ENCODE measurements around the gene OTOGL.
A peak's percentile ranks its signal among the peaks of the same experiment; 100 is the strongest.
"Not testable (repeated sequence)": the region's sequence is repeated elsewhere in the genome, so short reads cannot be mapped to it uniquely, and the experiment has no call there.

OTOGL gene

DNA sequence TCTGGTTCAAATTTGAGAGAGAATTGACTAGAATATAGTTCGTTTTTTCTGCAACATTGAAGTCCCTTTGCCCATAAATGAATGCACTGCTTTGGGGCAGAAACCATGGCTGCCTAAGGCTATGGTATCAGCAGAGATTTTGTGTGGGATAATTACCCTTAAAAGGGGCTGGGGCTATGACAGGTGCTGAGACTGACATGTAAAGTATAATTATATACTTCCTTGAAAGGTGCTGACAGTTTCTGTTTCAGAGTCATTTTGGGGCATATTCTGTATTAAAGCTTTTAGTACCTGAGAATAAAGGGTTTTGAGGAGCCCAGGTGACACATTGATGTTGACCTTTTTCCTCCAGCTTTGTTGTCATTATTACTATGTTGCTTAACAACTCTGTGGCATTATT is 194.4 kb downstream of the OTOGL start:
- DNase-seq = no peak

DNA sequence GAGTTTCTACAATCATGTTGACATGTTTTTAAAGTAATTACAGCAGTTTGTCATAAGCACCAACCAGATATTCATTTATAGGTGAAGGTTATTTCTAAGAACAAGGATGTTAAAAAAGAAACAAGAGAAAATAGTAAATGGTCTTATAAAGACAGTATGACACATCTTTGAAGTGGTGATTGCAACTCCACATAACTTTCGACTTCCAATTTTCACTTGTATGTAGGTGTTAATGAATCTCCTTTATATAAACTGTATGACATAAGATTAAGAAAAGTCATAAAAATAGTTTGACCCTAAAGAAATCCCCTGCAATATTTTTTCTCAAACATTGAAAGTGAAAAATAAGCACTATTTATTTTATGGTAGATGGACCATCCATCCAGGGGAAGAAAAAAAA is 199.9 kb downstream of the OTOGL start:
- DNase-seq = no peak

DNA sequence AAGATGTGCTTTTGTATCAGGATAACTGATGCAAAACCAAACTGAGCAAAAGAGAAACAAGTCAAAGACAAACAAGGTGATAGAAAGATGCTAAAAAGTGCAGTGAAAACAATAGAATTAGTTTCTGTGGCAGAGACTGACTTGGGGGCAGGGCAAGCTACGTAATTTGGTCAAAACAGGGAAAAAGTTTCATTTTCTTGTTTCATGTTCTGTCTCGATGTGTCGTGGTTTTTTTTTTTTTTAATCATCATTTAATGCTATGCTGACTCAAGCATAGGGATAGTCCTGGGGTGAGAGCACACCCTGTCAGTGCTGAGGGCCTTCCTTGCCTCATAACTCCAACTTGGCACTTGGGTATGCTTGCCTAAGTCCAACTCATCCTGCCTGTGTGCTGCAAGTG is 200.6 kb downstream of the OTOGL start:
- DNase-seq = no peak

DNA sequence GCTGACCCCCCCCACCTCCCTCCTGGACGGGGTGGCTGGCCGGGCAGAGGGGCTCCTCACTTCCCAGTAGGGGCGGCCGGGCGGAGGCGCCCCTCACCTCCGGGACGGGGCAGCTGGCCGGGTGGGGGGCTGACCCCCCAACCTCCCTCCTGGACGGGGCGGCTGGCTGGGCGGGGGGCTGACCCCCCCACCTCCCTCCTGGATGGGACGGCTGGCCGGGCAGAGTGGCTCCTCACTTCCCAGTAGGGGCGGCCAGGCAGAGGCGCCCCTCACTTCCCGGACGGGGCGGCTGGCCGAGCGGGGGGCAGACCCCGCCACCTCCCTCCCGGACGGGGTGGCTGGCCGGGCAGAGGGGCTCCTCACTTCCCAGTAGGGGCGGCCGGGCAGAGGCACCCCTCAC is 208.1 kb downstream of the OTOGL start:
- DNase-seq = not testable (repeated sequence)

DNA sequence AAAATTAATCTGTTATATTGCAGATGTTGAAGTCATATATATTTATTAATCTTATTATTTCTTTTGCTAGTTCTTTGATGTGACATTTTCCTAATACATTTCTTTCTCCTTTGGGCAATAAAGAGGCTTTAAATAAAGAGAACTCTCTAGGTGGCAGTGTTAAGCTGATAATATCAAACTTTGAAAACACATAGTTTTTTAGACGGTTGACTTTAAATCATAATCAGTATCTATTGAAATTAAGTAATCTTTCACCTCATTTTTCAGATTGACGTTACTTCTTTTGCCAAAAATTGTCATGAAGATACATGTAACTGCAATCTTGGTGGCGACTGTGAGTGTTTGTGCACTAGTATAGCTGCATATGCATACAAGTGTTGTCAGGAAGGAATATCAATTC is 213.9 kb downstream of the OTOGL start:
- DNase-seq = no peak

DNA sequence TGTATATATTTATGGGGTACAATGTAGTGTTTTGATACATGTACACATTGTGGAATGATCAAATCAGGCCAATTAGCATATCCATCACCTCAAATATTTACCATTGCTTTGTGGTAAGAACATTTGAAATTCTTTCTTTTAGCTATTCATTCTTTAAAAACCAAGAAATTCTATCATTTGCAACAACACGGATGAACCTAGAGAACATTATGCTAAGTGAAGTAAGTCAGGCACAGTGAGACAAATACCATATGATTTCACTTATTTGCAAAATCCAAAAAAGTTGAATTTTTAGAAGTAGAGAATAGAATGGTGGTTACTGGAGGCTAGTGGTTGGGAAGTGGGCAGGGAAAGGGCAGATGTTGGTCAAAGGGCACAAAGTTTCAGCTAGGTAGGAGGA is 215.4 kb downstream of the OTOGL start:
- no peak for DNase-seq

DNA sequence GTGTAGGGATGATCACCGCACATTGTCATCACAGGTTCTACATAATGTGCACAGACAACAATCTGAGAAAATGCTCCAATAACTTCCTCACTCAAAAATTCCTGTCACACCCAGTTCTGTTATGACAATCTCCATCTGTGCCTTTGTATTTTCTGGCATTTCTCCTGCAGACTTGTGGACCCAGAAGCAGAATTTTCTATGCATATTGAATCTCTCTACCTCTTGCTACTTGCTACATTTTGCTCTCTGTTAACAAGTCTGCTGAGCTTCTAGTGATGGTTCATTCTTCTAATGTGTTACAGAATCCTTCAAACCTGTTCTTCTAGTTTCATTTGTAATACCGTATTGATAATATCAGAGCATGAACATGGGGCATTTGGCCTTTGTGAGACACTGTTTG is 216.9 kb downstream of the OTOGL start:
- DNase-seq = peak in 1 of 2 experiments; percentile 18

DNA sequence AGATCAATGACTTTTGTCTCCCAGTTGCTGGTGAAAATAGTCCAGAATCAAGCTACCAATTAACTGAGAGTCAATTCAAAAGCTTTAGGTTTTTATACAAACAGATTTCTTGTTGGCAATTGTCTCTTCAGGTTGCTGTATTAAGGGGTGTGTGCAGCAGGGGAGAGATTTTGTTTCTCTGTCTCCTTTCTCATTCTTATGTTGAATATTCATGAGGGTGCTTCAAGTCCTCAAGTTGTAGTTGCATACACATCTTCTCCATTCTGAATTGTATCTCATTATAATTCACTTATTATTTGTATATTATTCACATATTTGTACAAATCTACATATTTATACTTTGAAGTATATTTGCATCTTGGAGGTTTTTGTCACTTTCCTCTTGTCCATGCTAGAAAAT is 218.0 kb downstream of the OTOGL start:
- no peak for DNase-seq

DNA sequence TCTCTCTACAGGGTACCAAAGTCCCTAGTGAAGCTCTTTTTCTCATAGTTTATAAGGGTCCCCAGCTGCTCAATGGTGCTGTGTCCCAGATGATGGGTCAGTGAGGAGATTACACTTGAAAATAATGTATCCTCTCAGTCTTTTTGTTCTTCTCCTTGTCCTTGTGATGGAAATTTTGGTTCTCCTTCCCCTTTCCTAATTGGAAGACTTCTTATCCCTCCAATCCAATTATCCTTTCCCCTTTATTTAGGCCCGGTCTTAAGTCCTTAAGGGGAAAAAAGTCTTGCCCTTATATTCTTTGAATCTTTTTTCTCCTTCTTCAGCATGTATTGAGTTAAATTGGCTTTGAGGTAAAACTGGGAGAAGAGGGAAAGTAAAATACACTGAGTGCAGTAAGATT is 218.6 kb downstream of the OTOGL start:
- no peak for DNase-seq

DNA sequence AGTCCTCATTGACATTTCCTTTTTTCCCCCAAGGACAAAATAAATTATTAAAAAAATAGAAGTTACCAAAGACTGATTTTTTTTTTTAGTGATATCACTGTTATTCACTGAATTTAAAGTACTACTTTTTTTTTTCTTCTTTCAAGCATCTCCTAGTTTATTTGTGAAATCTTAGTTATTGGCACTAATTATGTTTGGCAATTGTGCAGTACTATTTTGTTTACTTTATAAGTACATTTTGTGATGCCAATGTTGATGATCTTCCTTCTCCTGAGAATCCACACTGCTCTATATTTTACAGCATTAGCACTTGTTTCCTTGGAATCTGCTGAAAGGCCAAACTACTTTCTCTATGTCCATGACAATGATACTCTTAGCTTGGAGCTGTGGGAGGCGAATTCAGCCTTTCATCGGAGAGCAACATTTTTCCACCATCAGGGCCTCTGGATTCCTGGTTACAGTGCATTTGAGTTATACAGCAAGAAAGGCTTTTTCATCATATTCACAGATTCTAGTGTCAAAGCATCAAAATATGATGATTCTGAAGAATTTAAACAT is 220.9 kb downstream of the OTOGL start:
- no peak for DNase-seq

DNA sequence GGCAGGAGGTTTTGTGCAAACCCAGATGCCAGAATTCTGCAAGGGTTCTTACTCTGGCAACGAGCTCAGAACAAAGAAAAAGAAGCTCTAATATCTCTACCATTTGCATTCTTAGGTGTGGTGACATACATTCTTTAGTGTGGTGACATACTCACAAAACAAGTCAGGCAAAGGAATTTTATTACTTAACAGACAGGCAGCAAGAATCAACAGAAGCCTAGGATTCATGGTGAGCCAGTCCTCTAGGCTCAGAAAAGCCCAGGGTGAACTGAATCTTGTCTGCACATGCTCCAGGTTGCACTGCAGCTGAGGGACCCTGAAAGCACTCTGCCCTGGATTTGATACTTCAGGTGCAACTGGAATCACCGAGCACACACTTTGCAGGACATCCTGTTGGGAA is 222.3 kb downstream of the OTOGL start:
- no peak for DNase-seq

DNA sequence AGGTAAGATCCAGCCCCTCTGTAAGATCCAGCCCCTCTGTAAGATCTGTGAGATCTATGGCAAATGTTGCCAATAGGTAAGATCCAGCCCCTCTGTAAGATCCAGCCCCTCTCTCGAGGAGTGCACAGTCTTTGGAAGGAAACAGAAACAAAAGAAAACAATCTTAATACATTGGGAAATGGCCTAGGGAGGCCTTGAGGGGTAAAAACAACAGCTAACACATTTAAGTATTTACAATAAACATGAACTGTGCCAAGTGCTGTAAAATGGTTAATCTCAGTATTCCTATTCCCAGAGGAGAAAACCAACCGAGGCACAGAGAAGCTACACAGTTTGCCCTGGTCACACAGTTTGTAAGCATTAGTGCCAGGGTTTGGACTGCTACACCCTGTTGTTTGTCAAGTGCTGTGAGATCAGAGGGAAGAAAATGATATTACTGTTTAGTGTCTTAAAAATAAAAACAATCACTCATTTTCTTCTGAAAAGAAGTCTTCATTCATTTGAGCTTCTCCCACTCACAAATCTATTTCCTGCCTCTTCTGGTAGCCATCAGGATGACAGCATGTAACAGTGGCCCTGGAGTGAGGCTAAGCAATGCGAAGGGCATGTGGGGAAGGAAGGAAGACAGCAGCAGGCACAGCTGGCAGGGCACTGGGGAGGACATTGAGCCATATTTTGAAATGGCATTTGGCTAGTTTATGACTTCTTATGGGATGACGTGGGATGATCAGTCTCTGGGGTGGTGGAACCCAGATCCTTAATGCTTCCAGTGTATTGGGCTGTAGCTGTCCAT is 226.0 kb downstream of the OTOGL start:
- DNase-seq = no peak

DNA sequence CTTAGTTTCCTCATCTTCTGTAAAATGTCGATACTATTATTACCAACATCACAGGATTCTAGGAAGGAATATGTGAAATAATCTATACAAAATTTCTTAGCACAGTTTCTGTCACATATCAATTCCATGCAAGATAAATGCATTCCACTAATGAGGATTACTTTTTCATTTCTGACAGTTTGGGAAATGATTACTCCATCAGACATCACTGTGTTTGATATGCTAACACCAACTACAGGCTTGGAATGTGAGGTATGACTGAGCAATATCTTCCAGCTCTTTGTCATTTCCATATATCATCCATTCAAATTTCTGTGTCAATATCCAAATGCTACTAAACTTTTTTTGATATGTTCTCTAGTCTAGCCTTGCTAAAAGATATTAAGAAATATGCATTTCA is 233.5 kb downstream of the OTOGL start:
- DNase-seq = no peak

DNA sequence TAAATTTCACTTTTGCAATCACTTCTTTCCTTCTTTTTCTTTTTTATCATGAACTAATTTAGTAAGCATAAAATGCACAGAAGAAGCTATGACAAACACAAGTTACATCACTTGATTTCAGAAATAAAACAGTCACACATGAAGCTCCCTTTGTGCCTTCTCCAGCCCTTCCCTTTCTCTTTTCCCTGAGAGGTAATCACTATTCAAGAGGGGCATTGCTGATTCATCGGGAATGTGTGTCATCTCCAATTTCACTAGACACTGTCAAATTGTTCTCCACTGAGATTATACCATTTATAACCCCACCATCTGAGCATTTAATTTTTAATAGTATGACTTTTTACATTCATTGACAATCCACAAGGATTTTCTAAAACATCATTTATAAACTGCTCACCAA is 253.1 kb downstream of the OTOGL start:
- no peak for DNase-seq

DNA sequence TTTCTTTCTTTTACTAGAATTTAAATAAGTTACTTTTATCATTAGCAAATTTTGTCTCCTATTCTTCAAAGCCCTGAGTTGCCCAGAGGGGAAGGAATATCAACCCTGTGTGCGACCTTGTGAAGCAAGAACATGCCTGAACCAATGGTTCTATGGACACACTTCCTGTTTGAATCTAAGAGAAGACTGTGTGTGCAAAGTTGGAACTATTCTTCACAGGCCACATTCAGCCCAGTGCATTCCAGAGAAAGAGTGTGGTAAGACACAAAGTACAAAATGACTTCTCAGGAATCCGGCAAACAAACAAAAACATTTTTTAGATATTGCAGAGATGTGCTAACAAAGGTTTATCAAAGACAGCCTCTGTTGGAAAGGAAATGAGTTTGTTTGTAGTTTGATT is 253.9 kb downstream of the OTOGL start:
- DNase-seq = no peak

DNA sequence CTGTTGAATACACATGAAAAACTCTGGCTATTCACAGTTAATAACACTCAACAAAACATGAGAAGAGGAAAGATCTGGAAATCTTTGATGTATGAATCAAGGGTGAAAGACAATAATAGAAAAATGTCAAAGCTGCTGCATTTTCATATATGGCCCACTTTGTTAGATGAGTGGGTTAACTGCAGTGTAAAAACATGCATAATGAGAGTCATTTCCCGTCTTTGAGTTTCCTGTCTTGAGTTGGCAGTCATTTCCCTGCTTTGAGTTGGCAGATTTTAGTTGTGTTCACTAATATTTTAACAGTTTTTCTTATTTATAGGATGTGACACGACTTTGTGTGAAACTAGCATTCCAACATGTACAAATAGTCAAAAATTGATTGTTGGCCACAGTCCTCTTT is 256.8 kb downstream of the OTOGL start:
- no peak for DNase-seq

DNA sequence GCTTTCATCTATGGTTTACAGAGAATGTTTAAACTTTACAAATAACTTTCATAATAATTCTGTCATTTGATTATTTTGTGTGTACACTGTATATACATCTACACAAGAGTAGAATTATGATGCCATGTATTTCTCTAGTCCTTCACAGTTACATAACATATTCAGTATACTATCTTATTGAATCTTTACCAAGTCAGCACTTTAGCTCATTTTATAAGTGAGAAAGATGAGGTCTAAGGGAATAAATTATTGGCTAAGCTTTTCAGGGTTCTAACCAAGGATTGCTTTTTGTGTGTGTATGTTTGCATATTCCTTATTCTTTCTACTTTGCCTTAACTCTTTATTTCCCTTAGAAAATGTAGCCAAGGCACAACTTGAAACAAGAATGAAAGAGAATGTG is 260.4 kb downstream of the OTOGL start:
- DNase-seq = no peak

DNA sequence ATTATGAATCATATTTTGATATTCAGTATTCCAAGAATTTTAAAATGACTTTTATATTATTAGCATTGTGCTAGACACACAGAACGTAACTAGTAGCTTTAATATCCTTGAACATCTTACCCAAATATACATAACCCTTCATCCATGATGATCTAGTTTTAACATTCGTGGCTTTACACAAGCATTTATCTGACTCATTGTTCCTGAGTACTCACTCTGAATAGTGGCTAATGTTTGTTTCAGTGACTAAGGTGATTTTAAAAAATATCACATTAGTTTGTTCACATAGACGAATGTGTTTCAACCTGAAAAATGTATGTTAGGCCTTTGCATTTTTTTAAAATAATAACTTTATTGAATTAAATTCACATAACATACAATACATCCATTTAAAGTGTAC is 264.7 kb downstream of the OTOGL start:
- no peak for DNase-seq

DNA sequence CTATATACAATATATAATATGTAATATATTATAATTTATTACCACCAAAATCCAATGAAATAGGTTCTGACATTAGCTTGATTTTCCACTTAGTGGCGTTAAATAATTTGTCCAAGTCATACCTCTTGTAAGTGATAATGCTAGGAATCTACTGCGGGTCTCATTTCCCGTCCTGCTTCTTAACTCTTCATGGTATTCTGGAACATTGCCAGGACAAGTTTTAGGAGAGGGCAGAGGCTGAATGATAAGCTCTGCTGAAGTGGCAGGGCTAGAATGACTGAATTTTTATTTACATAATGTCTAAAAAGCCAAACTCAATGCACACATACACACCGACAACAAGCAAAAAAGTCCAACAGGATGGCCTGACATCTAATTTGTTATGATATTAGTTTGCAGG is 274.3 kb downstream of the OTOGL start:
- DNase-seq = no peak

DNA sequence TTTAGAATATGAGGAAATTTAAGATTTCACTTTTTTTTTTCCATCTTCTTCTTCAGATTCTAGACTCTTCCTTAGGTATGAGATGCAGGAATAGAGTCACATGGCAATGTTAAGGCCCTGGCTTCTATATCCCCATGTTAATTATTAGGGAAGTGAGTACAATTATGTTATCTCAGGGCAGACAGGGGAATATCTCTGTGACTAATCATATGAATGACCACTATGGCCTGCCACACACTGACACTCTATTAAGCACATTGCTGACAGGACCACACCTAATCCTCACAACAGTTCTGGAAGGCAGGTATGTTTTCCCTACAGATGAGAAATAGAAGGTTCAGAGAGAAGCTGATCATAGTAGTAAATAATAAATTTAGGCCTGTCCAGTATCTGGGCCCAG is 275.3 kb downstream of the OTOGL start:
- DNase-seq = no peak

DNA sequence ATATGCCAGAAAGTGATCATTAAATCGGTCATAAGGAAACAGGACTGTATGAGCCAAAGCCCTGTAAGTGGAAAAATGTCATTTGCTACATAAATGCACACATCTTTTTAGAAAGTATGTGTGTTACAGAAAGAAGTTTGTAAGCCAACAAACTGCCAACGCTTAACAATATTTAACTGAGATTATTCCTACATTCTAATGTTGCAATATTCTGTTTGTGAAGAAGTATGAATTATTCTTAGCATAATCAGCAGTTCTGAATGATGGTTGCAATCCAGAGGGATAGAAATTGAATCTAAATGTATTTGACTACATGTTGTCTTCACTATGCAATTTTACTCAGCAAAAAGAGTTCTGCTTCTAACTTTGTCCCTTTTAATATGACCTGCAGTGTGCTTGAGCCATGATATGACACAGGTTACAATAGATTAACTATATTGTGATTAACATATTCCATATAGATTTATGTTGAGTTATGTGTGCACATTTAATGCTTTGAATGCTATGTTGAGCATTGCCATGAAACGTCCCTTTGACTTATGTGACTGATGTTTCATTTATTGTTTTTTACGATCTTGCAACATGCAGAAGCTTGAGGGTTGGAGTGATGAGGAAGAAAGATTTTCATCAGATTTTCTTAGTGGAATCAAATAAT is 277.9 kb downstream of the OTOGL start:
- DNase-seq = no peak

DNA sequence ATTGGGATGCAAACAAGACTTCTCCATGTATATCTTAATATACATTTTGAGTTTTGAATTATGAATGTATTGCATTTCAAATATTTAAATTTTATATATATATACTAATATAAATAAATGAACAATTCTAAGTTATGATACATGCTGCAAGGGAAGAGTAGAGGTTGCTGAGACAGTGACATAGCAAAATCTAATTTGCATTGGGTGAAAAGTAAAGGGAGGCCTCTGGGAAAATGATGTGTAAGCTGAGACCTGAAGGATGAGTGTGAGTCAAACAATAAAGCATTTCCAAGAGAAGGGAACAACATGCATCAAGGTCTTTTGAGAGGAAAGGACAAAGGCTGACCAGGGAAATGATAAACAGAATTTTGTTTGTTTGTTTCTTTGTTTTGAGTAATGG is 281.8 kb downstream of the OTOGL start:
- DNase-seq = no peak

DNA sequence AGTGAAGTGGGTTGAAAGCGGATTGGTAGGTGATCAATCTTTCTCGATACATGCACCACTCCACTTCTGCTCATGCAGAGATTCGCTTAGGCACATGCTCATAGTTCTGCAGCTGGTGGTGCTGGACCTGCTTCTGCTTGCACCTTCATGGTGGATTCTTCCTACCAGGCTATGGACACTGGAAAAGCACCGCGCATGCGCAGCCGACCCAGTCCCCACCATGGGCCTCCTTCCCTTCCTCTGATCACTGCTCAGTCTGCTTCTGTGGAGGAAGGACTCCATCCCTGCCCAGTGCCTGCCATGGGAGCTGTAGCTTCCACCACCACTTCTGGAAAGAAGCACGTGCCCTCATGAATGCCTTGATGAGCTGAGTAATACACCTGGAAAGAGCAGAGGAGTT is 282.9 kb downstream of the OTOGL start:
- no peak for DNase-seq

DNA sequence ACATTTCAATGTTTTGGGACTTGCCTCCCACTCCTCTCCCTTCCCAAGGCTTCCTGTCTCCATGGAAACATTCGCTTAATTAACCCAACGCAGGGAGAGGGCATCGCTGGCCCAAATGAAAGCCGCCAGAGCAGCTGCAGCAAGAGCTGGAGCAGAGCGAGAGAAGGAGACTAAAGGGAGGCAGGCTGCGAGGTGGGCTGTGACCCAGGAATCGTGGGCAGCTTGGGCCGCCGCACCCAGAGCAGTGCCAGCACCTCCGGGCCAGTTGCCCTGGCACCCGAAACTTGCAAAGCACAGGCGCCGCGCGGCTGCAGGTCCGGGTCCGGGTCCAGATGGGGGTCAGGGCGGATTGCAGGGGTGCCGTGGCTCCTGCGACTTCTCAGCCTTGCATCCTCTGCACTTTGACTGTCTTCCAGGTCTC is 301.2 kb downstream of the OTOGL start:
- DNase-seq = no peak

DNA sequence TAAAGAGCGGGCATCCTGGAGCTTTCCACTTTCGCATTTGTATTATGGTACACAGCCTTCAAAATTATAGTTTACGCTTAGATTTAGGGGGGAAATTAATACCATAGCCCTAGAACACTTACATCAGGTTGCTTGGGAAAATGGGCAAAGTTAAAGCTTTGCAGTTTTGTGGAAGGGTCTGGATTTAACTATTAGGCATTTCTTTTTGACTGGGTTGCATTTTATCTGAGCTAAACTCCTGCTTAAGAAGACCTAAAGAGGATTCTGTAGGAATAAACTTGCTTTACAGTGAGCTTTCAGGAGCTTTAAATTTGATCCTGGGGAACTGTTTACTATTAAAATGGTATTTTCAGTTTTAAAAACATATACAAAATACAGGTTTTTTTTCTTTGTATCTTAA is 301.9 kb downstream of the OTOGL start:
- no peak for DNase-seq
